Measurements from ENCODE around the gene SFXN3.

The SFXN3 gene

DNA sequence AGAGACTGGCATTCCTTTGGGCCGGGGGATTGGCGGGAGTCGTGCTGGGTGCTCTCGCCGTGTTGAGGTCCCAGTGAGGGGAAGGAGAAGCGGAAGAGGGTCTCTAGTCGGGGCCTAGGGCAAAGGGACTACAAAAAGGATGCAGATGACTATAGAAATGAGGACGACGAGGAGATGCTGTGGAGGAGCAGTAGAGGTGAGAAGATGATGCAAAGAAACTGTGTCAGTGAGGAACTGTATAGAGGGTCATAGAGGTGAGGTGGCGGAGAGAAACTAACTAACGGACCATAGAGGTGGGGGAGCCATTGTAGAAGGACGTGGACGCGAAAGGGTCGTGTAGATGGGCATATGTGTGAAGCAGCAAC, 43.4 kb upstream of the SFXN3 start:
- TF ChIP-seq, protein P1, sequence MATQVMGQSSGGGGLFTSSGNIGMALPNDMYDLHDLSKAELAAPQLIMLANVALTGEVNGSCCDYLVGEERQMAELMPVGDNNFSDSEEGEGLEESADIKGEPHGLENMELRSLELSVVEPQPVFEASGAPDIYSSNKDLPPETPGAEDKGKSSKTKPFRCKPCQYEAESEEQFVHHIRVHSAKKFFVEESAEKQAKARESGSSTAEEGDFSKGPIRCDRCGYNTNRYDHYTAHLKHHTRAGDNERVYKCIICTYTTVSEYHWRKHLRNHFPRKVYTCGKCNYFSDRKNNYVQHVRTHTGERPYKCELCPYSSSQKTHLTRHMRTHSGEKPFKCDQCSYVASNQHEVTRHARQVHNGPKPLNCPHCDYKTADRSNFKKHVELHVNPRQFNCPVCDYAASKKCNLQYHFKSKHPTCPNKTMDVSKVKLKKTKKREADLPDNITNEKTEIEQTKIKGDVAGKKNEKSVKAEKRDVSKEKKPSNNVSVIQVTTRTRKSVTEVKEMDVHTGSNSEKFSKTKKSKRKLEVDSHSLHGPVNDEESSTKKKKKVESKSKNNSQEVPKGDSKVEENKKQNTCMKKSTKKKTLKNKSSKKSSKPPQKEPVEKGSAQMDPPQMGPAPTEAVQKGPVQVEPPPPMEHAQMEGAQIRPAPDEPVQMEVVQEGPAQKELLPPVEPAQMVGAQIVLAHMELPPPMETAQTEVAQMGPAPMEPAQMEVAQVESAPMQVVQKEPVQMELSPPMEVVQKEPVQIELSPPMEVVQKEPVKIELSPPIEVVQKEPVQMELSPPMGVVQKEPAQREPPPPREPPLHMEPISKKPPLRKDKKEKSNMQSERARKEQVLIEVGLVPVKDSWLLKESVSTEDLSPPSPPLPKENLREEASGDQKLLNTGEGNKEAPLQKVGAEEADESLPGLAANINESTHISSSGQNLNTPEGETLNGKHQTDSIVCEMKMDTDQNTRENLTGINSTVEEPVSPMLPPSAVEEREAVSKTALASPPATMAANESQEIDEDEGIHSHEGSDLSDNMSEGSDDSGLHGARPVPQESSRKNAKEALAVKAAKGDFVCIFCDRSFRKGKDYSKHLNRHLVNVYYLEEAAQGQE (IDR thresholded peaks at IDR 0.05; ENCODE audit: low read depth), result no peak
- TF ChIP-seq, protein P2, sequence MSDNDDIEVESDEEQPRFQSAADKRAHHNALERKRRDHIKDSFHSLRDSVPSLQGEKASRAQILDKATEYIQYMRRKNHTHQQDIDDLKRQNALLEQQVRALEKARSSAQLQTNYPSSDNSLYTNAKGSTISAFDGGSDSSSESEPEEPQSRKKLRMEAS (IDR thresholded peaks at IDR 0.05), result no peak
- TF ChIP-seq CREB1 (IDR thresholded peaks at IDR 0.05; ENCODE audit: low read depth), result no peak
- no peak; the same call in 1 of the 2 replicates for TF ChIP-seq TCF12 (IDR thresholded peaks at IDR 0.05; ENCODE audit: low read depth)
- TF ChIP-seq NFIC (IDR thresholded peaks at IDR 0.05), result no peak
- TF ChIP-seq EGR1 (IDR thresholded peaks at IDR 0.05), result no peak
- TF ChIP-seq YY1 (IDR thresholded peaks at IDR 0.05; ENCODE audit: low read depth), result no peak
- TF ChIP-seq FOXM1 (IDR thresholded peaks at IDR 0.05; ENCODE audit: borderline replicate concordance, low read depth), result no peak
- TF ChIP-seq EP300 (IDR thresholded peaks at IDR 0.05; ENCODE audit: borderline replicate concordance), result no peak

GRCh38 chr10:100988166-100988565, 42.9 kb upstream of the SFXN3 start:
- TF ChIP-seq FOXM1 (IDR thresholded peaks at IDR 0.05; ENCODE audit: borderline replicate concordance, low read depth) (no peak), TCF12 (IDR thresholded peaks at IDR 0.05; ENCODE audit: low read depth) (no peak), YY1 (IDR thresholded peaks at IDR 0.05; ENCODE audit: low read depth) (no peak), NFIC (IDR thresholded peaks at IDR 0.05) (no peak)

DNA sequence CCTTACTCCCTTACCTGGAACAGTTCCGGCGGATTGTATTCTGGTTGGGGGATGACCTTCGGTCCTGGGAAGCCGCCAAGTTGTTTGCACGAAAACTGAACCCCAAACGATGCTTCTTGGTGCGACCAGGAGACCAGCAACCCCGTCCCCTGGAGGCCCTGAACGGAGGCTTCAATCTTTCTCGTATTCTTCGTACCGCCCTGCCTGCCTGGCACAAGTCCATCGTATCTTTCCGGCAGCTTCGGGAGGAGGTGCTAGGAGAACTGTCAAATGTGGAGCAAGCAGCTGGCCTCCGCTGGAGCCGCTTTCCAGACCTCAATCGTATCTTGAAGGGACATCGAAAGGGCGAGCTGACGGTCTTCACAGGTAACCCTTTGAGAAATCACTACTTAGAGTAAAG, 41.9 kb upstream of the SFXN3 start:
- TF ChIP-seq CEBPB (IDR thresholded peaks at IDR 0.05) (no peak), TEAD4 (IDR thresholded peaks at IDR 0.05) (no peak), ZBTB7A (IDR thresholded peaks at IDR 0.05; ENCODE audit: low read depth) (no peak), RAD21 (IDR thresholded peaks at IDR 0.05; ENCODE audit: low read depth) (no peak), NFIC (IDR thresholded peaks at IDR 0.05) (no peak), EP300 (IDR thresholded peaks at IDR 0.05; ENCODE audit: borderline replicate concordance) (no peak), YY1 (IDR thresholded peaks at IDR 0.05; ENCODE audit: low read depth) (no peak), EGR1 (IDR thresholded peaks at IDR 0.05) (no peak), TAF1 (IDR thresholded peaks at IDR 0.05; ENCODE audit: low read depth) (no peak), FOXM1 (IDR thresholded peaks at IDR 0.05; ENCODE audit: borderline replicate concordance, low read depth) (no peak), CREB1 (IDR thresholded peaks at IDR 0.05; ENCODE audit: low read depth) (no peak), TCF12 (IDR thresholded peaks at IDR 0.05; ENCODE audit: low read depth) (no peak)
- TF ChIP-seq, protein P2 (IDR thresholded peaks at IDR 0.05), result no peak
- TF ChIP-seq, protein P1 (IDR thresholded peaks at IDR 0.05; ENCODE audit: low read depth), result no peak
- TF ChIP-seq, protein P3, sequence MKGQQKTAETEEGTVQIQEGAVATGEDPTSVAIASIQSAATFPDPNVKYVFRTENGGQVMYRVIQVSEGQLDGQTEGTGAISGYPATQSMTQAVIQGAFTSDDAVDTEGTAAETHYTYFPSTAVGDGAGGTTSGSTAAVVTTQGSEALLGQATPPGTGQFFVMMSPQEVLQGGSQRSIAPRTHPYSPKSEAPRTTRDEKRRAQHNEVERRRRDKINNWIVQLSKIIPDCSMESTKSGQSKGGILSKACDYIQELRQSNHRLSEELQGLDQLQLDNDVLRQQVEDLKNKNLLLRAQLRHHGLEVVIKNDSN (IDR thresholded peaks at IDR 0.05), result no peak

- TF ChIP-seq YY1 (IDR thresholded peaks at IDR 0.05; ENCODE audit: low read depth) (no peak), RAD21 (IDR thresholded peaks at IDR 0.05; ENCODE audit: low read depth) (peak; percentile 59), TEAD4 (IDR thresholded peaks at IDR 0.05) (no peak), TCF12 (IDR thresholded peaks at IDR 0.05; ENCODE audit: low read depth) (no peak), CEBPB (IDR thresholded peaks at IDR 0.05) (no peak), FOXM1 (IDR thresholded peaks at IDR 0.05; ENCODE audit: borderline replicate concordance, low read depth) (no peak)
- TF ChIP-seq, protein P3 (IDR thresholded peaks at IDR 0.05), result no peak
- TF ChIP-seq, protein P1 (IDR thresholded peaks at IDR 0.05; ENCODE audit: low read depth), result no peak
These were observed 36.9 kb upstream of the SFXN3 start for GRCh38 chr10:100993986-100994708.
